Heart left ventricle (tissue), 13 donors: Measurements from ENCODE around the gene MRPL17.

Experiments used
- CTCF ChIP-seq, 12 donors: fragments of 200-600 bp; sonication (generic) in 4 of 12; IDR thresholded peaks; one replicate each; pipeline versions ENCODE4 v1.5.0 to v1.8.0; 2018 to 2022; ENCODE audit warnings: antibody characterized with exemption in 12 of 12, mild to moderate bottlenecking in 5 of 12
- POLR2A ChIP-seq, 2 donors: fragments of 450-650 bp; IDR thresholded peaks; one replicate each; pipeline ENCODE4 v1.6.1; 2017; ENCODE audit warnings: antibody characterized with exemption in 2 of 2, mild to moderate bottlenecking in 2 of 2, moderate library complexity in 2 of 2
- donor health status: ischemic (EF 13 %, LVEDD 7.1; RV severe dilation, severe dysfunction).
- donor health status: DM: no; HTN: yes; CAD: no.
- donor health status: DM: no; HTN: no; CAD: no.
- donor health status: ischemic (EF 25% LVEDD 6.9; RV normal size, moderate dysfunction).
- donor health status: ischemic (EF 25% LVEDD 5.7; RV mildly dilated, moderate dysfunction).
- donor health status: ischemic (EF 35%, LVEDD 5.7; RV mildly dilated, moderate dysfunction).
- donor health status: nonischemic (EF 11% LVEDD 7.7; RV severe dilation, severe dysfunction).
- donor health status: DM: yes; HTN: yes; CAD: no.
- donor health status: PGD.
- donor health status: ischemic (EF 29% LVEDD 5.4; RV normal size, mild dysfunction).
- donor health status: nonischemic (EF 23%, LVEDD 6.1; RV moderate dilation, normal function).

GRCh38 chr11:6719576-6719975, 36.4 kb upstream of the MRPL17 start:
- TF ChIP-seq CTCF (IDR thresholded peaks at IDR 0.05): no peak
- TF ChIP-seq POLR2A (IDR thresholded peaks at IDR 0.05): no peak
